Kidney epithelial cell (primary cell): ENCODE measurements around the gene C1QTNF9. TPM values are rescaled to one million over a fixed set of nuclear protein-coding genes. Genes with fewer than 3 reads are reported as not detected.

ENCODE experiments used
- total RNA-seq: library from RNA; depleted of rRNA; stranded (reverse); fragments of >200 nt; gene quantifications from 2 replicates; pipeline ENCODE4 v1.2.3, GENCODE V29; 2015

C1QTNF9 gene
- total RNA-seq, 1 donor from 2014 or later = not detected

Other genes starting within 250 kb of the C1QTNF9 start
- gene SPATA13, start 148.9 kb upstream of the C1QTNF9 start, total RNA-seq = 11.3 and 19.2 TPM in 2 replicates
- 54.3 and 57.6 TPM in 2 replicates for gene PARP4, start 203.2 kb downstream of the C1QTNF9 start, total RNA-seq